Endothelial cell of umbilical vein (primary cell): ENCODE data around the gene ATP5MC2. TPM values are rescaled to one million over a fixed set of nuclear protein-coding genes. Genes with fewer than 3 reads are reported as not detected.

Experiments
- BruUV-seq: library from RNA; stranded (reverse); fragments of 400-500 nt; replicated peaks from 2 replicates; lab custom pipeline; 2021; lab: Mats Ljungman, UMichigan
- CTCF ChIA-PET: fragments of 300-600, 350-600 bp; sonication (Branson Sonifier 250); formaldehyde crosslinking; loops from one replicate; lab custom pipeline; 2021; ENCODE audit warnings: antibody characterized with exemption, inconsistent platforms; lab: Charles Lee
- POLR2A ChIA-PET: fragments of 300-600, 350-600 bp; sonication (Branson Sonifier 250); formaldehyde crosslinking; loops from one replicate; lab custom pipeline; 2021; ENCODE audit warnings: antibody characterized with exemption, inconsistent platforms; lab: Charles Lee
- DNase-seq: peaks from one replicate; pipeline ENCODE4 v3.0.0-alpha.2; 2011; ENCODE audit warnings: low read depth, low spot score
- FAIRE-seq: peaks from 2 replicates; lab custom pipeline; 2011; peaks lifted over from hg19 to GRCh38; lab: Jason Lieb, UNC
- H2AFZ ChIP-seq: 2 replicates; pipeline ENCODE4 v1.6.0; 2012; ENCODE audit warnings: low read depth, low read length, control low read depth, inconsistent platforms
- H3K27ac ChIP-seq: 2 replicates; pipeline ENCODE4 v1.5.1; 2011; ENCODE audit warnings: low read depth, mild to moderate bottlenecking, control low read depth, low read length, moderate library complexity; ENCODE audit not compliant: insufficient read depth
- H3K27me3 ChIP-seq, 2 experiments: 2 replicates each; pipeline versions ENCODE4 v1.6.0 to v1.6.1; 2011; ENCODE audit warnings: low read length in 2 of 2, mixed read lengths in 1 of 2; ENCODE audit not compliant: control insufficient read depth in 2 of 2, insufficient read depth in 2 of 2
- H3K36me3 ChIP-seq, 2 experiments: 2 replicates in 1 of 2; 3 replicates in 1 of 2; pipeline ENCODE4 v1.5.1; 2011; ENCODE audit warnings: low read length in 2 of 2, mild to moderate bottlenecking in 1 of 2, moderate library complexity in 1 of 2; ENCODE audit not compliant: control insufficient read depth in 2 of 2, insufficient read depth in 2 of 2; ENCODE audit errors: extremely low read depth in 1 of 2
- H3K4me1 ChIP-seq: 3 replicates; pipeline ENCODE4 v1.5.1; 2011; ENCODE audit warnings: mild to moderate bottlenecking, low read length; ENCODE audit not compliant: control insufficient read depth, insufficient read depth; ENCODE audit errors: extremely low read depth
- H3K4me2 ChIP-seq: 2 replicates; pipeline ENCODE4 v1.6.1; 2011; ENCODE audit warnings: low read length, control low read depth, mixed read lengths; ENCODE audit not compliant: insufficient read depth
- H3K4me3 ChIP-seq, 3 experiments: fragments of 200-600 bp in 1 of 3; sonication (generic), shearing (Covaris generic) in 1 of 3; replicated peaks in 1 of 3; 2 replicates each; pipeline ENCODE4 v1.5.1; 2011 to 2016; ENCODE audit warnings: control low read depth in 3 of 3, low read length in 3 of 3, mild to moderate bottlenecking in 2 of 3, inconsistent platforms in 1 of 3, low read depth in 1 of 3, moderate library complexity in 1 of 3; ENCODE audit not compliant: insufficient read depth in 1 of 3
- H3K79me2 ChIP-seq: 2 replicates; pipeline ENCODE4 v1.6.0; 2012; ENCODE audit warnings: low read length, inconsistent platforms; ENCODE audit not compliant: control insufficient read depth, insufficient read depth
- H3K9ac ChIP-seq: replicated peaks from 2 replicates; pipeline ENCODE3; 2011; ENCODE audit warnings: low read length, control low read depth; ENCODE audit not compliant: insufficient read depth; ENCODE audit errors: extremely low read depth
- H3K9me1 ChIP-seq: replicated peaks from 3 replicates; pipeline ENCODE4 v1.6.0; 2011; ENCODE audit warnings: mild to moderate bottlenecking, low read length; ENCODE audit not compliant: control insufficient read depth, insufficient read depth; ENCODE audit errors: extremely low read depth
- H3K9me3 ChIP-seq: replicated peaks from 2 replicates; pipeline ENCODE4 v1.5.1; 2012; ENCODE audit warnings: low read length, inconsistent platforms; ENCODE audit not compliant: control insufficient read depth, insufficient read depth
- H4K20me1 ChIP-seq: replicated peaks from 2 replicates; pipeline ENCODE3; 2011; ENCODE audit warnings: mild to moderate bottlenecking, low read length; ENCODE audit not compliant: control insufficient read depth, insufficient read depth; ENCODE audit errors: extremely low read depth
- CTCF ChIP-seq, 2 donors: IDR thresholded peaks; 1 replicate in 1 of 2; 2 replicates in 1 of 2; pipeline ENCODE4 v1.5.1; 2011; ENCODE audit warnings: low read length in 2 of 2, mild to moderate bottlenecking in 2 of 2, moderate library complexity in 2 of 2, control low read depth in 1 of 2, inconsistent platforms in 1 of 2, low read depth in 1 of 2; ENCODE audit not compliant: insufficient read depth in 1 of 2; ENCODE audit errors: extremely low read depth in 1 of 2
- EZH2 ChIP-seq: IDR thresholded peaks from 2 replicates; pipeline ENCODE4 v1.6.1; 2012; ENCODE audit warnings: borderline replicate concordance, low read depth, mild to moderate bottlenecking, moderate library complexity, low read length, inconsistent platforms; ENCODE audit not compliant: severe bottlenecking
- FOS ChIP-seq: IDR thresholded peaks from 2 replicates; pipeline ENCODE4 v1.6.1; 2011; ENCODE audit warnings: mild to moderate bottlenecking, low read length, moderate library complexity, borderline replicate concordance; ENCODE audit not compliant: insufficient read depth
- GATA2 ChIP-seq: IDR thresholded peaks from 2 replicates; pipeline ENCODE4 v1.7.0; 2011; ENCODE audit warnings: low read depth, mild to moderate bottlenecking, moderate library complexity, mixed read lengths, low read length; ENCODE audit not compliant: insufficient read length, insufficient read depth
- JUN ChIP-seq: IDR thresholded peaks from 2 replicates; pipeline ENCODE4 v1.6.1; 2011; ENCODE audit warnings: borderline replicate concordance, low read depth; ENCODE audit not compliant: insufficient read length, insufficient read depth
- MAX ChIP-seq: IDR thresholded peaks from 2 replicates; pipeline ENCODE4 v1.6.1; 2011; ENCODE audit not compliant: insufficient read depth, insufficient read length
- POLR2A ChIP-seq: IDR thresholded peaks from 2 replicates; pipeline ENCODE4 v1.6.1; 2012; ENCODE audit warnings: low read depth, mild to moderate bottlenecking, control low read depth, low read length
- POLR2AphosphoS5 ChIP-seq: IDR thresholded peaks from 2 replicates; pipeline ENCODE4 v1.6.1; 2012; ENCODE audit warnings: low read depth, mild to moderate bottlenecking, control low read depth, low read length, moderate library complexity; ENCODE audit not compliant: insufficient read depth
- dilution Hi-C: fragments of 300-500 bp; cut with MboI; formaldehyde crosslinking; loops from one replicate; pipeline ENCODE4 v1.15.0; 2019; ENCODE audit warnings: low sequenced_read_pairs; ENCODE audit not compliant: extremely low pct_ligation_motif_present
- intact Hi-C: fragments of 100-400 bp; cut with micrococcal nuclease; formaldehyde crosslinking; loops from one replicate; pipeline ENCODE4 v1.10.0; 2022
- polyA plus RNA-seq, 4 experiments: library from polyadenylated mRNA; depleted of rRNA in 3 of 4; stranded (reverse) in 3 of 4; unstranded in 1 of 4; fragments of >200 nt; gene quantifications; 2 replicates each; pipeline versions ENCODE4 v1.2.1 to v1.2.3, GENCODE V29; 2011 to 2012; ENCODE audit warnings: missing spikeins in 1 of 4
- total RNA-seq: library from RNA; stranded (reverse); gene quantifications from 2 replicates; pipeline ENCODE4 v1.2.3, GENCODE V29; 2021

ATP5MC2 gene
- total and polyA plus RNA-seq, 2 donors (not counting 3 experiments of a cell fraction or from before 2014, with no cell fraction given), result 402 to 820 TPM

GRCh38 chr12:53643232-53643979 is 32.5 kb downstream of the ATP5MC2 start:
- H3K4me1 ChIP-seq, result no peaks in the 10 kb centered on the region
- H4K20me1 ChIP-seq, result no peaks in the 10 kb centered on the region
- H3K27ac ChIP-seq, result no peak overlapping the region
- H3K9me3 ChIP-seq, result no peaks in the 10 kb centered on the region
- no peak overlapping the region for H3K4me2 ChIP-seq
- FAIRE-seq (no peak), DNase-seq (no peak)
- H3K9me1 ChIP-seq, result no peaks in the 10 kb centered on the region
- no peak overlapping the region for H3K9ac ChIP-seq
- H3K79me2 ChIP-seq, result no peaks in the 10 kb centered on the region
- no peaks in the 10 kb centered on the region for H3K36me3 ChIP-seq
- dilution Hi-C loops, result no loop called here
- H2AFZ ChIP-seq, result no peak overlapping the region
- H3K27me3 ChIP-seq, result no peaks in the 10 kb centered on the region
- intact Hi-C loops, result no loop called here
- CTCF ChIA-PET, result no interaction called here
- POLR2A ChIA-PET, result no interaction called here
- H3K4me3 ChIP-seq, result no peak overlapping the region
- no peak for TF ChIP-seq GATA2
- TF ChIP-seq FOS, result no peak
- TF ChIP-seq MAX, result no peak
- TF ChIP-seq POLR2A, result no peak
- no peak for TF ChIP-seq POLR2AphosphoS5
- no peak for TF ChIP-seq JUN
- no peak for TF ChIP-seq CTCF (IDR thresholded peaks at IDR 0.05; ENCODE audit: extremely low read depth in 1 of 2, insufficient read depth in 1 of 2, low read depth in 1 of 2, low read length in 2 of 2)
- no peak for TF ChIP-seq EZH2
- BruUV-seq, result no TSS peak
